Fibroblast of skin of left biceps (primary cell): Measurements from ENCODE around the gene EYA3.

ENCODE experiments used
- DNase-seq, 2 experiments: peaks; one replicate each; pipeline ENCODE4 v3.0.0-alpha.2; 2013; ENCODE audit warnings: low read depth in 2 of 2

Gene EYA3

DNA sequence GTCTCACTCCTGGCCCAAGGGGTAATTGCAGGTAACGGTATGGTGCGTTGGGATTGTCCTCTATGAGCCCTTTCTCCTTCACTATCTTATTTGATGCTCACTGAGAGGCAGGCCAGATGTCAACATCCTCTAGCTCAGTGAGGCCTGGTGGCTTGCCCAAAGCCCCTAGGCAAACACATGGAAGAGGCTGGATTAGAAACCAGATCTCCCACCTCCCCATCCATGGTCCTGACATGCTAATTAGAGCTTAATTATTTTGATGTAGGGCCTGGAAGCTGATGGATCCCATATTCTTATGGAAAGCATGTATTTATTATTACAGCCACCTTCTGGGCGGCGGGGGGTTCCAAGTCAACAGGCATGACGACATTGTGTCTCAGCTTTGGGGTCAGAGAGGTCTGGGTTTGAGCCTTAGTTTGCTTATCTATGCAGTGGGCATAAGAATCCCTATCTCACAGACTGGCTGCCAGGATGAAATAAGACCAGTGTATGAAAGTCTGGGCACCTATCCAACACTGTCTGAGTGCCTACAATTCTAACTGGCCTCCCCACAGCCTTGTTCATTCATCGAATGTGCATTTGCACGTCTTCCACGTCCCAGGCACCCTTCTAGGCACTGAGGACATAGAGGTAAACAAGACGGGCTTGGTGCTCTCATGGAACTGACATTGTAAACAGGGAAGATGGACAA, 147.4 kb downstream of the EYA3 start:
- DNase-seq, result no peak

DNA sequence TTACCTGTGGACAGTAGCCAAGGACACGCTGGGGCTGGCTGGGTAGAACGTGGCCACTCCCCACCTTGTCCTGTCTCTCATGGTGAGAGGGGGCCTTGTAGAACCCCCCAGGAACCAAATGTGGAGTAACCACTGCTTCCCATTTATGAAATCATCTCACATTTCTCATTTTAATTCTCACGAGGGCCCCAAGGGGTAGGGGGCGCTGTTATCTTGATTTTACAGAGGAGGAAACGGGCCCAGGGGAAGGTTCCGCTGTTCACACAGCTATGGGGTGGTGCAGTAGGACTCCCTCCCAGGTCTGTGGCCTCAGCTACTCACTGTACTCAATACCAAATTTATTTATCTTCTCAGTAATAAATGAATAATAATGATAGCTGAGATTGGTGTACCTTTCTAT, 148.1 kb downstream of the EYA3 start:
- DNase-seq, result no peak

DNA sequence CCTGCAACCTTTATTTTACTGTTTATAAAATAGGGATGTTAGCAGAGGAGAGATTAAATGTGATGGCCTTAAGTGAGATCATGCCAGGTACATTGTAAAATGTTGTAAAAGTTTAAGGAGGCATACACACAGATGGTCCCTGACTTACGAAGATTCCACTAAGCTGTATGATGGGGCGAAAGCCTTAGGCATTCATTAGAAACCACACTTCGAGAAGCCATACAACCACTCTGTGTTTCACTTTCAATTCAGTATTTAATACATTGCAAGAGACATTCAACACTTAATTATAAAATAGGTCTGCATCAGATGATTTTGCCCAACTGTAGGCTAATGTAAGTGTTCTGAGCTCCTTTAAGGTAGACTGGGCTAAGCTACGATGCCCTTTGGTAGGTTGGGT, 149.9 kb downstream of the EYA3 start:
- DNase-seq, result no peak

DNA sequence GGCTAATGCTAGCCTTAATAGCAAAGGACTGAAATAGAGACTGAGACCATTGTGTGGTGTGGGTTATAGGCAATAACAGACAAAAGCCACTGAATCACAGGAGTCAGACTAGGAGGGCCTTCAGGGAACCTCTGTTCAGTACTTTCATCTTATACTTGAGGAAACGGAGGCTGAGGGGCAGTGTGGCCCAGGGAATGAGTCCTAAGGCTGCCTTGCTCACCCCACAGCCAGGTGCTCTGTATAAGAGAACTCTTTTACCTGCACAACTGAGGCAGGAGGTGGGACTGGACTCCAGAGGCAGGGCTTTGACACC, 150.9 kb downstream of the EYA3 start:
- no peak for DNase-seq

DNA sequence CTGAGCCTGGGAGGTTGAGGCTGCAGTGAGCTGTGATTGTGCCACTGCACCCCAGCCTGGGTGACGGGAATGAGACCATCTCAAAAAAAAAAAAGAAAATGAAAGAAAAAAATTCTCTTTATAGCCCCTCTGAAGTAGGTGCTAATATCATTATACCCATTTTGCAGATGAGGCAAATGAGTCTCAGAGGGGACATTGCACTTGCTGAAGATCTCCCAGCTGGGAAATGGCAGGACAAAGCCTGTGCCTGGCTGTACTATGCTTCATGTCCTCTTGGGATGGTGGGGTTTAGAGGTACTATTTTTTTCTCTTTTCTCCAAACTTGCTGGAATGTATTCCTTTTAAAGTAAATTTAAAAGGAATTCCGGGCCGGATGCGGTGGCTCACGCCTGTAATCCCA, 152.0 kb downstream of the EYA3 start:
- no peak for DNase-seq

DNA sequence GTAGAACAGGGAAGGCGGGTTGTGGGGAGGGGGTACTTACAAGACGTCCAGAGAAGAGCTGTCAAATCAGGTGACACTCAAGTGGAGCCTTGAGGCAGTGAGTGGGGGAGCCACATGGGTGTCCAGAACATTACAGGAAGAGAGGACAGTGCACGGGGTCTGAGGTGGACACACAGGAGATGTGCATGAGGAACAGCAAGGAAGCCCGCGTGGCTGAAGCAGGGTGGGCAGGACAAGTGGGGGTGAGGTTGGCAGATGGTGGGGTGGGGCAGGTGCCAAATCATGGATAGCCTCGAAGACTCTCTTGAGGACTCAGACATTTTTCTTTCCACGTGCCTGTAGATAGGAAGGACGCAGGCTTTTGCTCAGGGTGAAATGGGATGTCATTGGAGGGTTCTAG, 152.7 kb downstream of the EYA3 start:
- no peak for DNase-seq

DNA sequence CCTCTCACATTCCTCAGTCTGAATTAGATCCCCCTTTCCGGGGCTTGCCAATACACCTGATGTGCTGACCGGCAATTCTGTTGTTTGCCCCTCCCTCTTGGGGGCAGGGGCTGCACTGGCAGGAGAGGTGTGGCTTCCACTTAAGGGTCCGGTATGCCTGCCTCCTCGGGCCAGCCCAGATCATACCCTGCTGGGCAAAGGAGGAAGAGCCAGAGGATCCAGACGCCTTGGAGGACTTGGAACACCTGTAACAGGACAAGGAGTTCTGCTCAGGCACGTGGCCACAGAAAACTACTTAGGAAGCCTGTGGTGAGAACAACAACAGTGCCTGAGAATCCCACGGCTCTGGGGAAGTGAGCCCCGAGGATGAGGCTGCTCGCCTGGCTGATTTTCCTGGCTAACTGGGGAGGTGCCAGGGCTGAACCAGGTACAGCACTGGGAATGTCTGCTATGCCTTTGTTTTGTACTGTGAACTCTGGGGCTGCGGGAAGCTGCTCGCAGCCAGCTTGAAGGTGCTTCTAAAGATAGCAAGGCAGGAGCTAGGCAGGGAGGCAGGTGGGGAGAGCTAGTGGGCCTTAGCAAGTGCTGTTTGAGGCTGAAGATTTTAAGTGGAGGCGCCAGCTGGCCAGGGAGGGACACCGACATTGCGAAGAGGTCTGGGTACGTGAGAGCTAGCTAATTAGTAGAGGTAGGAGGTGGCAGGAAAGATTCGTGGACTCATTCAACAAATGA, 153.4 kb downstream of the EYA3 start, which contains the start of gene SMPDL3B:
Gene SMPDL3B, plus strand, starts transcription at position 183 of the 732 bp plus-strand sequence. Its CDS starts 184 bp downstream, at position 367.
- no peak for DNase-seq

DNA sequence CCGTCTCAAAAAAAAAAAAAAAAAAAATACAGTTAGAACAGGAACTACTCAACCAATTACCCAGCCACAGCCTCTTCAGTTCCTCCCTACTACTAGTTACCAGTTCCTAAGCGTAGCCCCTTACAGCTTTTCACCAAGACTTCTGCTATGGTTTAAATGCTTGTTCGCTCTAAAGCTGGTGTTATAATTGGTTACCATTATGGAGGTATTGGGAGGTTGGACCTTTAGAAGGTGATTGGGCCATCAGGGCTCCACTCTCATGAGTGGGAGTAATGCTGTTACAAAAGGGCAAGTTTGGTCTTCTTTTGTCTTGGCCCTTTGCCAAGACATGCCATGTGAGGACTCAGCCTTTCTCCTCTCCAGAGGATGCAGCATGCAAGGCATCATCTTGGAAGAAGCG, 156.7 kb downstream of the EYA3 start:
- DNase-seq, result no peak

DNA sequence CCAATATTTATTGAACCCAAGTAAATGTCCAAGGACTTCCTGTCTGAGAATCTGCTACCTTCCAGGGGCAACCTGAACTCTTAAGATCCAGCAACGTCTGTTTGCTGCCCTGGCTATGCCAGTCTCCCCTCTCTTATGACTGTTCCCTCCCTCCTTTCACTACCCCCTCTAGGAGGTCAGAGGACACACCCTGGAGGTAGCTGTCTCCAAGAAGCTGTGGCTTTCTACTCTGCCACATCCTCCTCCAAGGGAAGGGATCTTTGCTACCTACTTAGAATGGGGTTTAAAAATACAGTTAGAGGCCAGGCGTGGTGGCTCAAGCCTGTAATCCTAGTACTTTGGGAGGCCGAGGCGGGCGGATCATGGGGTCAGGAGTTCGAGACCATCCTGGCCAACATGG, 157.2 kb downstream of the EYA3 start:
- no peak for DNase-seq

DNA sequence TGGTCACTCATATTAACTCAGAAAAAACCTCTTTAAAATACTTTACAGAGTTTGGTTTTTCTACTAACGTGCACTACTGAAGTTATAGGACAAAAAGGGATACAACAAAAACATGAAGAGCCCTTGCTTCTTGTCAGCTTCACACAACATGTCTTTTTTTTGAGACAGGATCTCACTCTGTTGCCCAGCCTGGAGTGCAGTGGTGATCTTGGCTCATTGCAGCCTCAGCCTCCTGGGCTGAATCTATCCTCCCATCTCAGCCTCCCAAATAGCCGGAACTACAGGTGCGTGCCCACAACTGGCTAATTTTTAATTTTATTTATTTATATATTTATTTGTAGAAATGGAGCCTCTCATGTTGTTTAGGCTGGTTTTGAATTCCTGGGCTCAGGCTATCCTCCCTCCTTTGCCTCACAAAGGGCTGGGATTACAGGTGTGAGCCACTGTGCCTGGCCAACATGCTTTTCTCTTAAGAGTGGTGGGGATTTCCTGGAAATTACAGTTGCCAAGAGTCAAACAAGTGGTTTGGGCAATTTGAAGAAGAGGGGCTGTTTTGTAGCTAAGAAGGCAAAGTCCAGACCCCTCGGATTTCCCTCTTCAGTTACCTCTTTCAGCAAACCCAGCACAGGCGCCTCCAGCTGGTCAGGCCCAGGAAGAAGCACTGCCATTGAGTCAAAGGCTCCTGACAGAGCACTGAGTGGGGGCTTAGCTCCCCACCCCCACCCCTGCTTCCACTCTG, 160.0 kb downstream of the EYA3 start:
- DNase-seq, result no peak

DNA sequence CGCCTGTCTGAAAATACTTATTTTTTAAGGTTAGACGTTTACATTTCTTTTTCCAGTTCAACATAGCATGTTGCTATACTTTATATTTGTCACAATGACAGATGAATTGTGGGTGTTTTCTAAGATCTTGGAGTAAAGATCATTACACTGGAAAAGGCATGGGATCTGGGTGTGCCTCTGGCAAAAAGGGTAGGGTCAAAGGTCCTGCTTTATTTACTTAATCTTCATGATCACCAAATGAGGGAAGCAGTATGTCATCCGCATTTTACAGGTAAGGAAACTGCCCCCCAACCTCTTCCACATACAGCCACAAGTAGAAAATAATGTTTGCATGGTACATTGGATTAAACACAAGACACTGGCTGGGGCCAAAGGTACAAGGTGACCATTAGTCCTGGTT, 166.1 kb downstream of the EYA3 start:
- no peak for DNase-seq
